LoVo (cell line): ENCODE results near the gene SYT8.

Source experiments
- DNase-seq: peaks from one replicate; pipeline ENCODE4 v3.0.0-alpha.2; 2016; ENCODE audit warnings: low spot score

Gene SYT8

DNA sequence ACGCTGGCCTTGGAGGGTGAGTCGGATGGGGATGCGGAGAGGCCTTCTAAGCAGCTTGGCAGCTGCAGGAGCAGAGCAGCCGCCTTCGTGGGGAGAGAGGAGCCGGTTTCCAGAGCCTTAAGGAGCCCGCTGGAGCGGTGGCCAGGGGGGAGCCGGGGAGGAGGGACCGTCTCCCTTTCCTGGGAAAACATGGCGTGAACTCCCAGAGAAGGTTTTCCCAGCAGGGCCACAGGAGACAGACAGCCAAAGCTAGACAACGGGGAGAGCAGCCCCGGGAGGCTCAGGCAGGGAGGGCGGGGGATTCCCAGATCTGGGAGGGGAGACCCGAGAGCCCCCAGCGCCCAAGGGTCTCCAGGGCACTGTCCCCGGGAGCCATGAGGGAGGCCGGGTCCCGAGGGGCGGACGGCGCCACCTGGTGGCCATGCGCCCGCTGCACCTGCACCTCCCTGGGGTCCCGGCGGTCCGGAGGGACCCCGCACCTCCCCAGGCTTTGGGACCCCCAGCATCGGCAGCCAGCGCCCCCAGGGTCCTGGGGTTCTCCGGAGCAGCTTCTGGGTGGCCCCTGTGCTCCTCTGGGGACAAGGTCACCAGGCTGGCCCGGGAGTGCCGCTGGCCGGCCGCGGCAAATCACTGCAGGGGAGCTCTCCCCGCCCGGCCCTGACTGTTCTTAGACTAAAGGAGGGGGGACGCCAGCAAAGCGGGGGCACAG lies 2.4 kb upstream of the SYT8 start:
- DNase-seq: peak; percentile 40

DNA sequence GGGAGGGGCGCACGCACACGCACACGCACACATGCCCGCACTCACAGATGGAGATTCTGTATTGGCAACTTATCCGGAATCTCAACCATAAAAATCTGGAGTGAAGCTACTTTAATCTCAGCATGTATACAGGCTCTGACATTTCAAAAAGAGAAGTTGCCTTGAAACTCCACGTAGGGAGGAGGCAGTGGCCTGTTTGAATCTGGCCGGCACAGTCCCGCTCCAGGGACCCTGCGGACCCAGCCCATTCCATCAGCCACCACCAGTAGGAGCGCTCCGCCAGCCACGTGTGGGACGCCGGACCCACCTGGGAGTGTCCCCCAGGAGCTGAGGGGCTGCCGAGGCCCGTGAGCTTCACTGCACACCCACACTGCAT lies 1.9 kb upstream of the SYT8 start:
- DNase-seq: no peak

DNA sequence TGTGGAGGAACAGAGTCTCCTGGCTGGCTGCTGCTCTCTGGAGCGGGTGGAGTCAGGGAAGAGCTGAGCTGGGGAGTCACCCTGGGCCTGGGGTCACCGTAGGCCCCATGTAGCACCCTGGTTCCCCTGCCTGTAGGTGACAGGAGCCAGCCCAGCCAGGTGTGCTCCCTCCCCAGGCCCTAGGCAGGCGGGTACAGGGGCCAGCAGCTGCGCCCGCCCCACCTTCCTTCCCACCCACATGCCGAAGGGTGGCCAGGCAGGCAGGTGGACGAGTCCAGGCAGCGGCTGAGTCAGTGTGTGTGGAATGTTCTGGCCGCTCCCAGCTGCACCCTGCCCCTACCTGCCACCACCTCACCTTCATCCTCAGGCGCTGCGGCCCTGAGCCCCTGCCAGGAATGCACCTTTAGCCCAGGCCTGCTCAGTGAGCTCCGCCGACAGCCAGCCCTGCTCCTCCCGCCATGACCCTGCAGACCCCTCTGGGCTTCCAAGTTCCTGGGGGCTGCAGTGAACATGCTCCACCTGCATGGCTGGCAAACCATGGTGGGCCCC lies 654 bp upstream of the SYT8 start:
- DNase-seq: peak; percentile 94

DNA sequence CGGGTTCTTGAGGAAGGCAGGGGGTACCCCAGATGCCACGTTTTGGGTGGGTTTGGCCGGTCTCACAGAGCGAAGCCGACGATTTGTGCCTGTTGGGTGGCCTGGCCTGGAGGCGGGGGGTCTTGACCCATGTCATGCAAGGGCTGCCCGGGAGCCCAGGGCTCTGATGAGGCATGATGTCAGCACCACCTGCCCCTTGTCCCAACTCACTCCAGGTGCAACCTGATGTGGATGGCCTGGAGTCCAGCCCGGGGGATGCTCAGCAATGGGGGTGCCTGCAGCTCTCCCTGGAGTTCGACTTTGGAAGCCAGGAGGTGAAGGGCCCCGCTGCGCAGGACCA lies 851 bp downstream of the SYT8 start:
- DNase-seq: no peak

DNA sequence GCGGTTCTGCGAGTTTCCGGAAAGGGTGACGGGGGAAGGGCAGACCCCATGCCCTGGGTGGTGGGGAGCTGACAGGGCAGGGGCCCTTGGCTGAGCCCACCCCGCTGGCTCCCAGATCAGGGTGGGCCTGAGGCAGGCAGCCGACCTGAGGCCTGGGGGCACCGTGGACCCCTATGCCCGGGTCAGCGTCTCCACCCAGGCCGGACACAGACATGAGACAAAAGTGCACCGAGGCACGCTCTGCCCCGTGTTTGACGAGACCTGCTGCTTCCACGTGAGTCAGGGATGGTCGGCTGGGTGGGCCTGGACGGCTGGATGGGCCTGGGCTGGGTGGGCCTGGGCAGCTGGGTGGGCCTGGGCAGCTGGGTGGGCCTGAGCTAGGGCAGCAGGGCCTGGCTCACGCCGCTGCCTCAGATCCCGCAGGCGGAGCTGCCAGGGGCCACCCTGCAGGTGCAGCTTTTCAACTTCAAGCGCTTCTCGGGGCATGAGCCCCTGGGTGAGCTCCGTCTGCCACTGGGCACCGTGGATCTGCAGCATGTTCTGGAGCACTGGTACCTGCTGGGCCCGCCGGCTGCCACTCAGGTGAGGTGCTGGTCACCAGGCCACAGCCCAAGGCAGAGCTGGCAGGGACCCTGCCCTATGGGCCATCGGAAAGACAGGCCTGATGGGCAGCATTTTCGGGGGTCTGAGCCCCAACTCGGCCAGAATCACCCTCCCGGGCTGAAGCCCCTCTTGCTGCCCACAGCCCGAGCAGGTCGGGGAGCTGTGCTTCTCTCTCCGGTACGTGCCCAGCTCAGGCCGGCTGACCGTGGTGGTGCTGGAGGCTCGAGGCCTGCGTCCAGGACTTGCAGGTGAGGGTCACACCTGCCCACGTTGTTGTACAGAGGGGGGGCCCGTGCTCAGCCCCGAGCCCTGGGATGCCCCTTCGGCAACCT lies 1.5 kb downstream of the SYT8 start:
- no peak for DNase-seq

GRCh38 chr11:1837171-1838076 lies 2.6 kb downstream of the SYT8 start:
- DNase-seq: no peak

GRCh38 chr11:1838077-1838425 lies 3.3 kb downstream of the SYT8 start:
- DNase-seq: no peak

- DNase-seq: no peak
Measured at GRCh38 chr11:1838426-1839144, 3.8 kb downstream of the SYT8 start, which contains the start of gene TNNI2. Gene TNNI2 (plus strand): TSS chr11:1838981. CDS start chr11:1839697, 716 bp downstream.

- no peak for DNase-seq
Measured at GRCh38 chr11:1839204-1839923, 4.6 kb downstream of the SYT8 start.

DNA sequence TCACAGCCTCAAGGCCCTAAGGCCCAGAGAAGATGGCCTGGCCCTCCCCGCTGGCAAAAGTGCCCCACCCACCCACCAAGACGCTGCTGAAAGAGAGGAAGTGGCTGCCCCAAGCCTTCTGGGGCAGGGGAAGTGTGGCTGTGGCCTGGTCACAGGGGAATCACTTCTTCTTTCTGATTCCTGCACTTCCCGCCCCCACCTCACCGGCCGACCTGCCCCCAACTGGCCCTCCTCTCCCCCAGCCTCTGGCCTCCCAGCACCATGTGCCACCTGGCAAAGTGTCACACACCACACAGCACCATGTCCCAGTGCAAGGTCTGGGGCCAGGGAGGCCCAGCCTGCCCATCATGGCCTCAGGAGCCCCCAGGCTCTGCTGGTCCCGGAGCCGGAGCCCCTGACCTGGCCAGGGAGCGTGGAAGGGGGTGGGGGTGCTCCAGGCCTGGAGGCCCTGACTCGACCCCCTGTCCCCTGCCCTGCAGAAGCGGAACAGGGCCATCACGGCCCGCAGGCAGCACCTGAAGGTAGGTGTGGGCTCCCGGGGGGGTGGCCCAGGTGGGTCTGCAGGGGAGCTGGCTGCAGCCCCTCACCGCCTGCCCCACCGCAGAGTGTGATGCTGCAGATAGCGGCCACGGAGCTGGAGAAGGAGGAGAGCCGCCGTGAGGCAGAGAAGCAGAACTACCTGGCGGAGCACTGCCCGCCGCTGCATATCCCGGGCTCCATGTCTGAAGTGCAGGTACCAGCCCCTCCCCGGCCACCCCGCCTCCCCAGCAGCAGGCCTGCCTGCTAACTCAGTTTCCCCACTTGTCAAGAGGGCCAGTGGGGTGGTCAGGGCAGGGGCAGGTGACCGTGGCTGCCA lies 5.4 kb downstream of the SYT8 start:
- DNase-seq: no peak

- no peak for DNase-seq
Measured at GRCh38 chr11:1840780-1841480, 6.1 kb downstream of the SYT8 start.

DNA sequence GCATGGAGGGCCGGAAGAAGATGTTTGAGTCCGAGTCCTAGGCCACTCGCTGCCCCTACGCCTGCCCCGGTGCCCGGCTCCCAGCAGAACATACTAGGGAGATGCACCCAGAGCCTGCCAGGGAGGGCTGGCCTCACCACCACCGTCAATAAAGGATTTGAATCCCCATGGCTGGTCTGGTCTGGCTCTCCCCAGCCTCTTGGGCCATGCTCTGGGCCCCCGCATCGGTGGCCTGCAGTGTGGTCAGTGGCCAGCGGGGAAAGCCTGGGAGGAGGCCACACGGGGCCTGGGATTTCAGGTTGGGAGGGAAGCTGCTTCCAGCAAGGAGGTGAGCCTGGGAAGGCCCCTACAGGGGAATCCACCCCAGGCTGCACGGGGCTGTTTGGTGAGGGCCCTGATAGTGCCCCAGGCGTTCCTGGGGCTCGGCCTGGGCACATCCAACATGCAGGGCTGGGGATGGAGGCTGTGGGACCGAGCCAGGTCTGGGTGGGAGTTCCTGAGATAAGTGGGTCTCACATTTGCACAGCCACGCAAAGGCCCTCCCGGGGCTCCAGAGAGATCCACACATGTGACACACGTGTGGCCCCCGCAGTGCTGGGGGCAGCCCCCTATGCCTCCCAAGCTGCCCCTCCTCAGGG lies 6.8 kb downstream of the SYT8 start:
- DNase-seq: no peak

GRCh38 chr11:1842149-1843097 lies 7.6 kb downstream of the SYT8 start:
- DNase-seq: no peak

GRCh38 chr11:1843098-1843473 lies 8.3 kb downstream of the SYT8 start:
- DNase-seq: no peak

DNA sequence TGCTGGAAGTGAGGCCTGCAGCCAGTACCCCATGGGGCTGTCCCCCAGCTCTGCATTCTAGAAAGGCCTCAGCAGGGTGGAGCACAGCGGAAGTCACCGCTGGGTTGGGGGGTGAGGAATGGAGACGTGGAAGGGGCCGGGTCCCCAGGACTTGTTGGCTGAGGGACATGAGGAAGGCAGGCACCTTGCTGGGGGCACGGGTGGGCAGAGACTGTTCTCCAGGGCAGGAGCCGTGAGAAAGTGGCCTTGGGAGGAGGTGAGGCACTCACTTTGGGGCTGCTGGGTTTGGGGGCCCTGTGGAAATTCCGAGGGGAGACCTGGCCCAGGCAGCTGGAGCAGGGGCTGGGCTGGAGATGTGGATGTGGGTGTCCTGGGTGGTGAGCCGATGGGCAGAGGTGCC lies 9.0 kb downstream of the SYT8 start:
- DNase-seq: no peak

GRCh38 chr11:1844221-1845094 lies 9.7 kb downstream of the SYT8 start:
- DNase-seq: no peak

- DNase-seq: no peak
Measured at GRCh38 chr11:1845095-1845429, 10.3 kb downstream of the SYT8 start.
